HepG2 (cell line): ENCODE results near the gene NUAK1. TPM values are rescaled to one million over a fixed set of nuclear protein-coding genes. Genes with fewer than 3 reads are reported as not detected.
A peak's percentile ranks its signal among the peaks of the same experiment; 100 is the strongest.

Source experiments
- ATRX ChIP-seq: sonication (generic); formaldehyde crosslinking; IDR thresholded peaks from 2 replicates; pipeline ENCODE4 v1.4.0; 2020; ENCODE audit warnings: missing genetic modification reagents, borderline replicate concordance
- CHD2 ChIP-seq: IDR thresholded peaks from 2 replicates; pipeline ENCODE4 v1.6.1; 2011; ENCODE audit warnings: low read depth, low read length, improper control_type of control experiment
- HES4 ChIP-seq: sonication (generic); formaldehyde crosslinking; IDR thresholded peaks from 2 replicates; pipeline ENCODE4 v1.9.0; 2021; ENCODE audit warnings: mild to moderate bottlenecking, missing genetic modification reagents, borderline replicate concordance
- HNRNPK ChIP-seq: fragments of 200-400 bp; formaldehyde crosslinking; IDR thresholded peaks from 2 replicates; pipeline ENCODE4 v1.6.1; 2018; ENCODE audit warnings: low read length, low read depth, moderate library complexity, mild to moderate bottlenecking; ENCODE audit not compliant: poor library complexity, severe bottlenecking
- HOXA3 ChIP-seq: sonication (generic); formaldehyde crosslinking; IDR thresholded peaks from 2 replicates; pipeline ENCODE4 v1.5.0; 2020; ENCODE audit warnings: missing genetic modification reagents
- MAZ ChIP-seq, 2 experiments: sonication (generic) in 1 of 2; formaldehyde crosslinking in 1 of 2; IDR thresholded peaks; 2 replicates each; pipeline versions ENCODE4 v1.5.0 to v1.6.1; 2012 to 2020; ENCODE audit warnings: low read depth in 2 of 2, mild to moderate bottlenecking in 2 of 2, borderline replicate concordance in 1 of 2, improper control_type of control experiment in 1 of 2, low read length in 1 of 2, missing genetic modification reagents in 1 of 2, moderate library complexity in 1 of 2
- RAD21 ChIP-seq: fragments of 450-650 bp; formaldehyde crosslinking; IDR thresholded peaks from 2 replicates; pipeline ENCODE4 v1.5.0; 2020; ENCODE audit warnings: mild to moderate bottlenecking
- RBFOX2 ChIP-seq: fragments of 200-400 bp; formaldehyde crosslinking; IDR thresholded peaks from 2 replicates; pipeline ENCODE4 v1.6.1; 2017; ENCODE audit warnings: low read depth, mild to moderate bottlenecking, low read length
- YEATS4 ChIP-seq: sonication (generic); formaldehyde crosslinking; IDR thresholded peaks from 2 replicates; pipeline ENCODE4 v1.4.0; 2020; ENCODE audit warnings: missing genetic modification reagents, borderline replicate concordance
- ZMYM4 ChIP-seq: sonication (generic); formaldehyde crosslinking; IDR thresholded peaks from 2 replicates; pipeline ENCODE4 v1.8.1; 2023; ENCODE audit warnings: mild to moderate bottlenecking, missing genetic modification reagents
- ZNF121 ChIP-seq: sonication (generic); formaldehyde crosslinking; IDR thresholded peaks from 2 replicates; pipeline ENCODE4 v1.5.0; 2020; ENCODE audit warnings: mild to moderate bottlenecking, missing genetic modification reagents
- ZNF329 ChIP-seq: sonication (generic); formaldehyde crosslinking; IDR thresholded peaks from 2 replicates; pipeline ENCODE4 v1.9.0; 2021; ENCODE audit warnings: low read depth, mild to moderate bottlenecking, missing genetic modification reagents
- ZNF629 ChIP-seq: sonication (generic); formaldehyde crosslinking; conservative IDR thresholded peaks from 2 replicates; pipeline ENCODE4 v1.5.0; 2020; ENCODE audit warnings: missing genetic modification reagents
- ZNF761 ChIP-seq: sonication (generic); formaldehyde crosslinking; conservative IDR thresholded peaks from 2 replicates; pipeline ENCODE4 v1.4.0; 2020; ENCODE audit warnings: mild to moderate bottlenecking, missing genetic modification reagents
- ZNF841 ChIP-seq: sonication (generic); formaldehyde crosslinking; IDR thresholded peaks from 2 replicates; pipeline ENCODE4 v1.8.1; 2023; ENCODE audit warnings: missing genetic modification reagents, borderline replicate concordance
- ZNF850 ChIP-seq: sonication (generic); formaldehyde crosslinking; conservative IDR thresholded peaks from 2 replicates; pipeline ENCODE4 v1.9.0; 2021; ENCODE audit warnings: mild to moderate bottlenecking, missing genetic modification reagents
- ZSCAN21 ChIP-seq: sonication (generic); formaldehyde crosslinking; IDR thresholded peaks from 2 replicates; pipeline ENCODE4 v1.8.0; 2022; ENCODE audit warnings: mild to moderate bottlenecking, missing genetic modification reagents, moderate library complexity, borderline replicate concordance
- ZSCAN25 ChIP-seq: sonication (generic); formaldehyde crosslinking; IDR thresholded peaks from 2 replicates; pipeline ENCODE4 v1.8.0; 2022; ENCODE audit warnings: mild to moderate bottlenecking, missing genetic modification reagents
- polyA plus RNA-seq, 8 experiments: library from polyadenylated mRNA; depleted of rRNA in 3 of 8; stranded (reverse) in 7 of 8; unstranded in 1 of 8; fragments of >200 nt; fragmentation: Illumina TruSeq in 4 of 8; extraction: Trizol in 4 of 8; gene quantifications; 2 replicates each; pipeline versions ENCODE4 v1.2.1 to v1.2.3, GENCODE V29; 2011 to 2016; ENCODE audit warnings: low read depth in 4 of 8, missing spikeins in 1 of 8, mixed read lengths in 1 of 8; ENCODE audit not compliant: insufficient read depth in 1 of 8
- total RNA-seq, 5 experiments: library from RNA; depleted of rRNA; stranded (reverse); fragments of >200 nt; fragmentation: Illumina TruSeq; extraction: Trizol; gene quantifications; 2 replicates each; pipeline ENCODE4 v1.2.3, GENCODE V29; 2016; ENCODE audit warnings: low read depth in 1 of 5
- TF ChIP-seq, protein P1 (sequence below): sonication (generic); formaldehyde crosslinking; IDR thresholded peaks from 2 replicates; pipeline ENCODE4 v1.4.0; 2020; ENCODE audit warnings: low read depth, mild to moderate bottlenecking, missing genetic modification reagents
- TF ChIP-seq, protein P2 (sequence below): sonication (generic); formaldehyde crosslinking; IDR thresholded peaks from 2 replicates; pipeline ENCODE4 v1.4.0; 2020; ENCODE audit warnings: missing genetic modification reagents, borderline replicate concordance
- TF ChIP-seq, protein P3 (sequence below): sonication (generic); formaldehyde crosslinking; IDR thresholded peaks from 2 replicates; pipeline ENCODE4 v1.5.0; 2020; ENCODE audit warnings: missing genetic modification reagents
- TF ChIP-seq, protein P4 (sequence below): IDR thresholded peaks from 2 replicates; pipeline ENCODE4 v1.6.1; 2016; ENCODE audit warnings: missing compliant biosample characterization, missing genetic modification reagents, borderline replicate concordance

Gene NUAK1
- total and polyA plus RNA-seq, 2 of the 13 experiments (the other 11 are each of a cell fraction or from before 2014, with no cell fraction given): 1.7 to 1.9 TPM

DNA sequence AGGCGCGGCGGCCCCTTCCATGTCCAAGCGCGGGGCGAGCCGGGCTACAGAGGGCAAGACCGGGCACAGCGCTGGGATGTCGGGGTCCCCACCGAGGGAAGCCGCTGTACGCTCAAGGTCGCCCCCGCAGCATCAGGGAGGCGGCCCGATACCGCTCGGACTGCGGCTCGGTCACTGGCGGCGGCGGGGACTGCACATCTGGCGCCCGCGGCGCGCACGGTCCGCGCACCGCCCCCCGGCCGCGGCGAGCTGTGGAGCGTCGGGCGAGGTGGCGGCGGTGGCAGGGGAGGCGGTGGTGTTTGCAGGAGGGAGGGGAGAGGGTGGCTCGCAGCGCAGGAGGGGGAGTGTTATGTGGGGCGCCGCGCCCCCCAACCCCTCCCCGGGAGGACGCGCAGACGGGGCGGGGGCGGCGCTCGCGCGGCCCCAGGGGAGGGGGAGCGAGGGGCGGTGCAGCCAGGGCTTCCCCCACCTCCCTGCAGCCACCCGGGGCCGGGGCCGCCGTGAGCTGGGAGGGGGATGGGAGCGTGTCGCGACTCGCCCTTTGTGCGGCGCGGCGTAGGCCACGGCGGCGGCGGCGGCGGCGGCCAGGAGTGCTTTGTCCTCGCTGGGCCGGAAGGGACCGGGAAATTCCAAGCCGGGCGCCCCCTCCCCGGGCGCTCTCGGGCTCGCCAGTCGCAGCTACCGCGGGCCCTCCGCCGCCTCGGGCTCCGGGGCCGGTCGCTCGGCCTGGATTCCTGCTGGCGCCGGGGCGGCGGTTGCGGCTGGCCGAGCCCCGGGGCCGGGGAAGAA, at the start of gene NUAK1 (continued):
- TF ChIP-seq CHD2 (peak; percentile 61; the same call in 1 of the 2 replicates), ZNF850 (CRISPR knock-in tag) (no peak), ZSCAN21 (CRISPR knock-in tag) (peak; percentile 72; the same call in 1 of the 2 replicates), ZSCAN25 (CRISPR knock-in tag) (peak; percentile 95), HES4 (CRISPR knock-in tag) (peak; percentile 56; the same call in 1 of the 2 replicates), ZNF329 (no peak), RBFOX2 (peak; percentile 70), MAZ (IDR thresholded peaks at IDR 0.05; ENCODE audit: borderline replicate concordance, low read depth, low read length) (no peak), MAZ (CRISPR knock-in tag; IDR thresholded peaks at IDR 0.05; ENCODE audit: low read depth) (peak; percentile 63), HOXA3 (CRISPR knock-in tag) (peak; percentile 7; the same call in 1 of the 2 replicates), ZNF629 (CRISPR knock-in tag) (0 out of 2 replicates have a peak, but pooled peaks have one; percentile 26), ZNF761 (CRISPR knock-in tag) (0 out of 2 replicates have a peak, but pooled peaks have one; percentile 18), ZMYM4 (peak; percentile 5; the same call in 1 of the 2 replicates), RAD21 (CRISPR knock-in tag) (peak; percentile 52; the same call in 1 of the 2 replicates), ZNF121 (CRISPR knock-in tag) (peak; percentile 3; the same call in 1 of the 2 replicates), ATRX (no peak), YEATS4 (CRISPR knock-in tag) (peak; percentile 58), ZNF841 (CRISPR knock-in tag) (peak; percentile 11; the same call in 1 of the 2 replicates), HNRNPK (peak; percentile 85)
- TF ChIP-seq, protein P1, sequence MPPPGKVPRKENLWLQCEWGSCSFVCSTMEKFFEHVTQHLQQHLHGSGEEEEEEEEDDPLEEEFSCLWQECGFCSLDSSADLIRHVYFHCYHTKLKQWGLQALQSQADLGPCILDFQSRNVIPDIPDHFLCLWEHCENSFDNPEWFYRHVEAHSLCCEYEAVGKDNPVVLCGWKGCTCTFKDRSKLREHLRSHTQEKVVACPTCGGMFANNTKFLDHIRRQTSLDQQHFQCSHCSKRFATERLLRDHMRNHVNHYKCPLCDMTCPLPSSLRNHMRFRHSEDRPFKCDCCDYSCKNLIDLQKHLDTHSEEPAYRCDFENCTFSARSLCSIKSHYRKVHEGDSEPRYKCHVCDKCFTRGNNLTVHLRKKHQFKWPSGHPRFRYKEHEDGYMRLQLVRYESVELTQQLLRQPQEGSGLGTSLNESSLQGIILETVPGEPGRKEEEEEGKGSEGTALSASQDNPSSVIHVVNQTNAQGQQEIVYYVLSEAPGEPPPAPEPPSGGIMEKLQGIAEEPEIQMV (CRISPR knock-in tag): peak; percentile 90; the same call in 1 of the 2 replicates
- TF ChIP-seq, protein P2, sequence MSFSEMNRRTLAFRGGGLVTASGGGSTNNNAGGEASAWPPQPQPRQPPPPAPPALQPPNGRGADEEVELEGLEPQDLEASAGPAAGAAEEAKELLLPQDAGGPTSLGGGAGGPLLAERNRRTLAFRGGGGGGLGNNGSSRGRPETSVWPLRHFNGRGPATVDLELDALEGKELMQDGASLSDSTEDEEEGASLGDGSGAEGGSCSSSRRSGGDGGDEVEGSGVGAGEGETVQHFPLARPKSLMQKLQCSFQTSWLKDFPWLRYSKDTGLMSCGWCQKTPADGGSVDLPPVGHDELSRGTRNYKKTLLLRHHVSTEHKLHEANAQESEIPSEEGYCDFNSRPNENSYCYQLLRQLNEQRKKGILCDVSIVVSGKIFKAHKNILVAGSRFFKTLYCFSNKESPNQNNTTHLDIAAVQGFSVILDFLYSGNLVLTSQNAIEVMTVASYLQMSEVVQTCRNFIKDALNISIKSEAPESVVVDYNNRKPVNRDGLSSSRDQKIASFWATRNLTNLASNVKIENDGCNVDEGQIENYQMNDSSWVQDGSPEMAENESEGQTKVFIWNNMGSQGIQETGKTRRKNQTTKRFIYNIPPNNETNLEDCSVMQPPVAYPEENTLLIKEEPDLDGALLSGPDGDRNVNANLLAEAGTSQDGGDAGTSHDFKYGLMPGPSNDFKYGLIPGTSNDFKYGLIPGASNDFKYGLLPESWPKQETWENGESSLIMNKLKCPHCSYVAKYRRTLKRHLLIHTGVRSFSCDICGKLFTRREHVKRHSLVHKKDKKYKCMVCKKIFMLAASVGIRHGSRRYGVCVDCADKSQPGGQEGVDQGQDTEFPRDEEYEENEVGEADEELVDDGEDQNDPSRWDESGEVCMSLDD (CRISPR knock-in tag): peak; percentile 43; the same call in 1 of the 2 replicates
- TF ChIP-seq, protein P3, sequence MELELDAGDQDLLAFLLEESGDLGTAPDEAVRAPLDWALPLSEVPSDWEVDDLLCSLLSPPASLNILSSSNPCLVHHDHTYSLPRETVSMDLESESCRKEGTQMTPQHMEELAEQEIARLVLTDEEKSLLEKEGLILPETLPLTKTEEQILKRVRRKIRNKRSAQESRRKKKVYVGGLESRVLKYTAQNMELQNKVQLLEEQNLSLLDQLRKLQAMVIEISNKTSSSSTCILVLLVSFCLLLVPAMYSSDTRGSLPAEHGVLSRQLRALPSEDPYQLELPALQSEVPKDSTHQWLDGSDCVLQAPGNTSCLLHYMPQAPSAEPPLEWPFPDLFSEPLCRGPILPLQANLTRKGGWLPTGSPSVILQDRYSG: 0 out of 2 replicates have a peak, but pooled peaks have one; percentile 12
- TF ChIP-seq, protein P4, sequence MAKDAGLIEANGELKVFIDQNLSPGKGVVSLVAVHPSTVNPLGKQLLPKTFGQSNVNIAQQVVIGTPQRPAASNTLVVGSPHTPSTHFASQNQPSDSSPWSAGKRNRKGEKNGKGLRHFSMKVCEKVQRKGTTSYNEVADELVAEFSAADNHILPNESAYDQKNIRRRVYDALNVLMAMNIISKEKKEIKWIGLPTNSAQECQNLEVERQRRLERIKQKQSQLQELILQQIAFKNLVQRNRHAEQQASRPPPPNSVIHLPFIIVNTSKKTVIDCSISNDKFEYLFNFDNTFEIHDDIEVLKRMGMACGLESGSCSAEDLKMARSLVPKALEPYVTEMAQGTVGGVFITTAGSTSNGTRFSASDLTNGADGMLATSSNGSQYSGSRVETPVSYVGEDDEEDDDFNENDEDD: peak; percentile 47
